ENCODE measurements around the gene ECT2L. TPM values are rescaled to one million over a fixed set of nuclear protein-coding genes. Genes with fewer than 3 reads are reported as not detected.

Gene ECT2L
- total and polyA plus RNA-seq, 9 donors = 0.05 to 6.8 (median 0.17) TPM

DNA sequence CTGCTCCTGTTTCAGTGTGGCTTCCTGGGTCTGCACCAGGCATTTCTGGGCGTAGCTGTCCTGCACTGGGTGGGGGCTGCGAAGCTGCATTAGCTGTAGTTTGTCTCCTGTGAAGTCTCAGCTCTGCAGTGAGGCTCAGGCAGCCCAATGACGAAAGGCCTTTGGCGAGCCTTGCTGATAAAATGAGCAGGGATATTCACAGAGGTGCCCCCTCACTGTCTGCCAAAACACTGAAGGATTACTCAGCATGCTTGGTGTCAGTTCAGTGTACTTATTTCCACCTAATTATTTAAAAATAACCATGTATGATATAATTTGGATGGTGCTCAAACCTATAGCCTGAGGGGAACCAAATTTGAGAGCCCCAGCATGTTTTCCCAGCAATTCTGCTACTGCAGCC is 73.5 kb downstream of the ECT2L start:
- Histone ChIP-seq H3K27ac (no peak overlapping the region), H3K4me3 (no peak overlapping the region), H3K27me3 (no peaks in the 10 kb centered on the region), H3K4me1 (ENCODE audit: insufficient read depth) (no peaks in the 10 kb centered on the region), H3K9me3 (no peaks in the 10 kb centered on the region), H3K36me3 (no peaks in the 10 kb centered on the region)
- no peak for DNase-seq
- intact Hi-C loops (cut with DNase I) = no loop called here
- TF ChIP-seq EP300 (IDR thresholded peaks at IDR 0.05) (no peak), POLR2A (IDR thresholded peaks at IDR 0.05) (no peak)
- TF ChIP-seq, protein P1, sequence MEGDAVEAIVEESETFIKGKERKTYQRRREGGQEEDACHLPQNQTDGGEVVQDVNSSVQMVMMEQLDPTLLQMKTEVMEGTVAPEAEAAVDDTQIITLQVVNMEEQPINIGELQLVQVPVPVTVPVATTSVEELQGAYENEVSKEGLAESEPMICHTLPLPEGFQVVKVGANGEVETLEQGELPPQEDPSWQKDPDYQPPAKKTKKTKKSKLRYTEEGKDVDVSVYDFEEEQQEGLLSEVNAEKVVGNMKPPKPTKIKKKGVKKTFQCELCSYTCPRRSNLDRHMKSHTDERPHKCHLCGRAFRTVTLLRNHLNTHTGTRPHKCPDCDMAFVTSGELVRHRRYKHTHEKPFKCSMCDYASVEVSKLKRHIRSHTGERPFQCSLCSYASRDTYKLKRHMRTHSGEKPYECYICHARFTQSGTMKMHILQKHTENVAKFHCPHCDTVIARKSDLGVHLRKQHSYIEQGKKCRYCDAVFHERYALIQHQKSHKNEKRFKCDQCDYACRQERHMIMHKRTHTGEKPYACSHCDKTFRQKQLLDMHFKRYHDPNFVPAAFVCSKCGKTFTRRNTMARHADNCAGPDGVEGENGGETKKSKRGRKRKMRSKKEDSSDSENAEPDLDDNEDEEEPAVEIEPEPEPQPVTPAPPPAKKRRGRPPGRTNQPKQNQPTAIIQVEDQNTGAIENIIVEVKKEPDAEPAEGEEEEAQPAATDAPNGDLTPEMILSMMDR (IDR thresholded peaks at IDR 0.05) = no peak
- WGBS, 3 donors = 75 to 85% (median 82%) methylated on average over 4 of the region's 4 CpGs

DNA sequence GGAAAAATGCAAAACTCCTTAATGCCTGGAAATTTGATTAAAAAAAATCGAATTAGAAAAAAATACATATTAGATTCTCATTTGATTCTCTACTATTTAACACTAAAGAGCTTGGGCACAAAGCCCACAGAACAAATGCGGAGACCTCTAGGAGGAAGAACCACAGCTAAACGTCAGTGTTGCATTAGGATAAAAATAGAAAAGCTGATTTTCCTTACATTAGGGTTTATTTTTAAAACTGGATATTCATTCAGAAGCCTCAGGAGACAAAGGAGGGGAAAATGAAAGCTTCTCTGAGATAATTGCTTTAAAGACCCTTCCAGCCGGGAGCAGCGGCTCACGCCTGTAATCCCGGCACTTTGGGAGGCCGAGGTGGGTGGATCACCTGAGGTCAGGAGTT is 77.3 kb downstream of the ECT2L start:
- DNase-seq = no peak
- WGBS, 3 donors = 79 to 85% (median 83%) methylated on average over 8 of the region's 8 CpGs
- intact Hi-C loops (cut with DNase I) = no loop called here
- H3K9me3 ChIP-seq = no peaks in the 10 kb centered on the region
- TF ChIP-seq EP300 (IDR thresholded peaks at IDR 0.05) (no peak), POLR2A (IDR thresholded peaks at IDR 0.05) (no peak)
- TF ChIP-seq, protein P1 (IDR thresholded peaks at IDR 0.05) = no peak
- no peaks in the 10 kb centered on the region for H3K4me1 ChIP-seq (ENCODE audit: insufficient read depth)
- H3K36me3 ChIP-seq = no peaks in the 10 kb centered on the region
- H3K4me3 ChIP-seq = no peak overlapping the region
- H3K27me3 ChIP-seq = no peaks in the 10 kb centered on the region
- H3K27ac ChIP-seq = no peak overlapping the region

DNA sequence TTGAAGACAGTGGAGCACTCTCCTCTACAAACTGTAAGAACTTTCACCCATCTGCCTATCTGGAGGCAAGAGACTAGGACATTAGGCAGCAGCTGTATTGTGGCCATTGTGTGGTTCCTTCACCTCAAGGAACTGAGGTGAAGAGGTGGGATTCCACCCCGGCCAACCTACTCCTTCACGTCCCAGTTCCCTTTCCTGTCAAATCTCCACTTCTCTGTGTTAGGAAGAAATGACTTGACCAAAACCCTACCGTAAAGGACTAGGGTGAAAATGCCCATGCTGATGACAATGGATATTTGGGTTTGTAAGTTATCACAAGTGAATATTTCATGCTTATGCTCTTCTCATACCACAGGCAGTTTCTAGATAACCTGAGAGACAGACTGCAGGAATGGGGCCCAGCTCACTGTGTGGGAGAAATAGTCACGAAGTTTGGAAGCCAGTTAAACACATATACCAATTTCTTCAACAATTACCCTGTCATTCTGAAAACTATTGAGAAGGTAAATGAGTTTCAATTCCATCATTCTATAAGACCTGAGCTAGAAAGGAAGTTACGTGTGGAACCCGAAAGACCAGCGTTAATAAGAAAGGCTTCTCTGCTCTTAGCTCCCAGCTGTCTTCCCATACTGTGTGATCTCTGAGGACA is 86.6 kb downstream of the ECT2L start:
- Histone ChIP-seq H3K36me3 (no peaks in the 10 kb centered on the region), H3K27me3 (no peaks in the 10 kb centered on the region), H3K4me3 (no peak overlapping the region), H3K4me1 (ENCODE audit: insufficient read depth) (no peaks in the 10 kb centered on the region), H3K27ac (no peak overlapping the region), H3K9me3 (no peaks in the 10 kb centered on the region)
- intact Hi-C loops (cut with DNase I) = no loop called here
- 89 to 90% (median 89%) methylated on average over 7 of the region's 7 CpGs for WGBS, 3 donors
- no peak for DNase-seq
- no peak for TF ChIP-seq POLR2A (IDR thresholded peaks at IDR 0.05)
- TF ChIP-seq, protein P1 (IDR thresholded peaks at IDR 0.05) = no peak
- no peak for TF ChIP-seq EP300 (IDR thresholded peaks at IDR 0.05)

GRCh38 chr6:138885156-138885819 is 89.4 kb downstream of the ECT2L start:
- no peak overlapping the region for H3K4me3 ChIP-seq
- 87 to 95% (median 89%) methylated on average over 13 of the region's 13 CpGs for WGBS, 3 donors
- H3K27me3 ChIP-seq = no peaks in the 10 kb centered on the region
- H3K36me3 ChIP-seq = no peaks in the 10 kb centered on the region
- H3K27ac ChIP-seq = no peak overlapping the region
- intact Hi-C loops (cut with DNase I) = no loop called here
- TF ChIP-seq, protein P1 (IDR thresholded peaks at IDR 0.05) = no peak
- TF ChIP-seq POLR2A (IDR thresholded peaks at IDR 0.05) (no peak), EP300 (IDR thresholded peaks at IDR 0.05) (no peak)
- H3K4me1 ChIP-seq (ENCODE audit: insufficient read depth) = no peaks in the 10 kb centered on the region
- no peak for DNase-seq
- H3K9me3 ChIP-seq = no peaks in the 10 kb centered on the region

Data from ovary (tissue), 9 donors.